ENCODE results near the gene CDH1.

The CDH1 gene

DNA sequence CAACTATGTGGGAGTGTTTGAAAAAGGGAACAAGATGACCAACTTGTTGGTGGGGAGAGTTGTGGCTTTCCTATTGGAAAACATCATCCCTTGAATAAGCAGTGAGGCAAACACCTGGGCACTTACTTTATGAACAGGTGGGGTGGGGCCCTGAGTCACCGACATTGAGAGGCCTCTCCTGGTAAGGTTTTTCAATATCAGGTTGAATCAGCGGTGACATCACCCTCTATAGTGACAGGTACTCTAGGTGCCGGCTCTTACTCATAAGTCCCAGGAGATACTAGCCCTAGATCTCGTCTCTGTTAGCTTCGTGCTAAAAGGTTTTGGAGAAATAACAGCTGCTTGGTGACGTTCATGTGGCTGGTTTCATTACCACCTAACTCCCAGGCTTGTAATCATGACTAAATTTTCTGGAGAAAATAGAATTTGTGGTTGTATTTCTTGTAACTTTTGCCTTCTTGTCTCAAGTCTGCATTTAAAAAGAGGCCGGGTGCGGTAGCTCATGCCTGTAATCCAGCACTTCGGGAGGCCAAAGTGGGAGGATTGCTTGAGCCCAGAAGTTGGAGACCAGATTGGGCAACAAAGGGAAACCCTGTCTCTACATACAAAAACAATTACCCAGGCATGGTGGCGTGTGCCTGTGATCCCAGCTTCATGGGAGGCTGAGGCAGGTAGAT is 19.3 kb downstream of the CDH1 start:
- Histone ChIP-seq H3F3A (ENCODE audit: low read depth) (no peaks in the 10 kb centered on the region), H3K27me3 (ENCODE audit: insufficient read depth, low read length, poor library complexity, severe bottlenecking) (no peaks in the 10 kb centered on the region), H4K20me1 (ENCODE audit: insufficient read depth, low read length, poor library complexity, severe bottlenecking) (no peaks in the 10 kb centered on the region), H3K4me1 (ENCODE audit: insufficient read depth, low read length, poor library complexity, severe bottlenecking) (no peaks in the 10 kb centered on the region), H3K4me2 (ENCODE audit: low read depth, low read length, poor library complexity, severe bottlenecking) (no peak overlapping the region), H3K9me3 (ENCODE audit: insufficient read depth, low read depth, low read length) (no peaks in the 10 kb centered on the region), H3K79me2 (ENCODE audit: insufficient read depth, low read length) (no peaks in the 10 kb centered on the region), H3K9me2 (replicated peaks; ENCODE audit: low read depth, low read length) (no peaks in the 10 kb centered on the region), H3K36me3 (ENCODE audit: insufficient read depth, low read length) (no peaks in the 10 kb centered on the region), H3K4me3 (ENCODE audit: low read length, poor library complexity, severe bottlenecking) (no peak overlapping the region), H3K9ac (ENCODE audit: low read depth, low read length, poor library complexity, severe bottlenecking) (no peak overlapping the region), H2AFZ (ENCODE audit: low read length) (no peak overlapping the region)
- TF ChIP-seq, protein P1, sequence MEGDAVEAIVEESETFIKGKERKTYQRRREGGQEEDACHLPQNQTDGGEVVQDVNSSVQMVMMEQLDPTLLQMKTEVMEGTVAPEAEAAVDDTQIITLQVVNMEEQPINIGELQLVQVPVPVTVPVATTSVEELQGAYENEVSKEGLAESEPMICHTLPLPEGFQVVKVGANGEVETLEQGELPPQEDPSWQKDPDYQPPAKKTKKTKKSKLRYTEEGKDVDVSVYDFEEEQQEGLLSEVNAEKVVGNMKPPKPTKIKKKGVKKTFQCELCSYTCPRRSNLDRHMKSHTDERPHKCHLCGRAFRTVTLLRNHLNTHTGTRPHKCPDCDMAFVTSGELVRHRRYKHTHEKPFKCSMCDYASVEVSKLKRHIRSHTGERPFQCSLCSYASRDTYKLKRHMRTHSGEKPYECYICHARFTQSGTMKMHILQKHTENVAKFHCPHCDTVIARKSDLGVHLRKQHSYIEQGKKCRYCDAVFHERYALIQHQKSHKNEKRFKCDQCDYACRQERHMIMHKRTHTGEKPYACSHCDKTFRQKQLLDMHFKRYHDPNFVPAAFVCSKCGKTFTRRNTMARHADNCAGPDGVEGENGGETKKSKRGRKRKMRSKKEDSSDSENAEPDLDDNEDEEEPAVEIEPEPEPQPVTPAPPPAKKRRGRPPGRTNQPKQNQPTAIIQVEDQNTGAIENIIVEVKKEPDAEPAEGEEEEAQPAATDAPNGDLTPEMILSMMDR (conservative IDR thresholded peaks at IDR 0.05; ENCODE audit: low read length) = no peak
- TF ChIP-seq EZH2phosphoT487 (IDR thresholded peaks at IDR 0.05; ENCODE audit: borderline replicate concordance) = no peak

DNA sequence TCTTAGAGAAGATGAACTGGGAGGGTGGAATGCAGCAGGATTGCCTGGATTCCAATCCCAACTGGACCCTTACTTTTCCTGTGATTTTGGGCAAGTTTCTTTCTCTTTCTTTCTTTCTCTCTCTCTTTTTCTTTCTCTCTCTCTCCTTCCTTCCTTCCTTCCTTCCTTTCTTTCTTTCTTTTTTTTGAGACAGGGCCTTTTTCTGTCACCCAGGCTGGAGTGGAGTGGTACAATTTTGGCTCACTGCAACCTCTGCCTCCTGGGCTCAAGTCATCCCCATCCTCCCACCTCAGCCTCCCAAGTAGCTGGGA is 20.5 kb downstream of the CDH1 start:
- H3K27me3 ChIP-seq (ENCODE audit: insufficient read depth, low read length, poor library complexity, severe bottlenecking) = no peaks in the 10 kb centered on the region
- no peaks in the 10 kb centered on the region for H3F3A ChIP-seq (ENCODE audit: low read depth)
- no peak overlapping the region for H3K4me3 ChIP-seq (ENCODE audit: low read length, poor library complexity, severe bottlenecking)
- no peak overlapping the region for H3K9ac ChIP-seq (ENCODE audit: low read depth, low read length, poor library complexity, severe bottlenecking)
- H3K36me3 ChIP-seq (ENCODE audit: insufficient read depth, low read length) = no peaks in the 10 kb centered on the region
- no peaks in the 10 kb centered on the region for H3K4me1 ChIP-seq (ENCODE audit: insufficient read depth, low read length, poor library complexity, severe bottlenecking)
- no peaks in the 10 kb centered on the region for H3K79me2 ChIP-seq (ENCODE audit: insufficient read depth, low read length)
- H3K4me2 ChIP-seq (ENCODE audit: low read depth, low read length, poor library complexity, severe bottlenecking) = no peak overlapping the region
- no peak overlapping the region for H2AFZ ChIP-seq (ENCODE audit: low read length)
- H3K9me2 ChIP-seq (replicated peaks; ENCODE audit: low read depth, low read length) = no peaks in the 10 kb centered on the region
- H4K20me1 ChIP-seq (ENCODE audit: insufficient read depth, low read length, poor library complexity, severe bottlenecking) = no peaks in the 10 kb centered on the region
- H3K9me3 ChIP-seq (ENCODE audit: insufficient read depth, low read depth, low read length) = no peaks in the 10 kb centered on the region
- no peak for TF ChIP-seq EZH2phosphoT487 (IDR thresholded peaks at IDR 0.05; ENCODE audit: borderline replicate concordance)
- TF ChIP-seq, protein P1 (conservative IDR thresholded peaks at IDR 0.05; ENCODE audit: low read length) = no peak

DNA sequence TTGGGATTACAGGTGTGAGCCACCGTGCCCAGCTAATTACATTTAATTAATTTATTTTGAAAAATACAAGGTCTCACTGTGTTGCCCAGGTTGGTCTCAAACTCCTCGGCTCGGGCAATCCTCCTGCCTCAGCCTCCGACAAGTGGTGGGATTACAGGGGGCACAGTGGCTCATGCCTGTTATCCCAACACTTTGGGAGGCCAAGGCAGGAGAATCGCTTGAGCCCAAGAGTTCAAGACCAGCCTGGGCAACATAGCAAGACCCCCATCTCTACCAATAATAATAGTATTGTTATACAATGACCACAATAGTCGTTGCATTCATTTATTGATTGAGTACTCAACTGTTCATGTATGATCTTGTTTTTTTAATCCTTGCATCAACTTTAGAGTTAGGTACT is 22.0 kb downstream of the CDH1 start:
- Histone ChIP-seq H4K20me1 (ENCODE audit: insufficient read depth, low read length, poor library complexity, severe bottlenecking) (no peaks in the 10 kb centered on the region), H3K36me3 (ENCODE audit: insufficient read depth, low read length) (no peaks in the 10 kb centered on the region), H3K9ac (ENCODE audit: low read depth, low read length, poor library complexity, severe bottlenecking) (no peak overlapping the region), H3K79me2 (ENCODE audit: insufficient read depth, low read length) (no peaks in the 10 kb centered on the region), H3K4me3 (ENCODE audit: low read length, poor library complexity, severe bottlenecking) (no peak overlapping the region), H3F3A (ENCODE audit: low read depth) (no peaks in the 10 kb centered on the region), H3K9me3 (ENCODE audit: insufficient read depth, low read depth, low read length) (no peaks in the 10 kb centered on the region), H2AFZ (ENCODE audit: low read length) (no peak overlapping the region), H3K27me3 (ENCODE audit: insufficient read depth, low read length, poor library complexity, severe bottlenecking) (no peaks in the 10 kb centered on the region), H3K4me1 (ENCODE audit: insufficient read depth, low read length, poor library complexity, severe bottlenecking) (no peaks in the 10 kb centered on the region), H3K4me2 (ENCODE audit: low read depth, low read length, poor library complexity, severe bottlenecking) (no peak overlapping the region), H3K9me2 (replicated peaks; ENCODE audit: low read depth, low read length) (no peaks in the 10 kb centered on the region)
- TF ChIP-seq, protein P1 (conservative IDR thresholded peaks at IDR 0.05; ENCODE audit: low read length) = no peak
- TF ChIP-seq EZH2phosphoT487 (IDR thresholded peaks at IDR 0.05; ENCODE audit: borderline replicate concordance) = no peak

Measured in Loucy (cell line).